ENCODE data around the gene NCMAP.

NCMAP gene, protein sequence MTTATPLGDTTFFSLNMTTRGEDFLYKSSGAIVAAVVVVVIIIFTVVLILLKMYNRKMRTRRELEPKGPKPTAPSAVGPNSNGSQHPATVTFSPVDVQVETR

DNA sequence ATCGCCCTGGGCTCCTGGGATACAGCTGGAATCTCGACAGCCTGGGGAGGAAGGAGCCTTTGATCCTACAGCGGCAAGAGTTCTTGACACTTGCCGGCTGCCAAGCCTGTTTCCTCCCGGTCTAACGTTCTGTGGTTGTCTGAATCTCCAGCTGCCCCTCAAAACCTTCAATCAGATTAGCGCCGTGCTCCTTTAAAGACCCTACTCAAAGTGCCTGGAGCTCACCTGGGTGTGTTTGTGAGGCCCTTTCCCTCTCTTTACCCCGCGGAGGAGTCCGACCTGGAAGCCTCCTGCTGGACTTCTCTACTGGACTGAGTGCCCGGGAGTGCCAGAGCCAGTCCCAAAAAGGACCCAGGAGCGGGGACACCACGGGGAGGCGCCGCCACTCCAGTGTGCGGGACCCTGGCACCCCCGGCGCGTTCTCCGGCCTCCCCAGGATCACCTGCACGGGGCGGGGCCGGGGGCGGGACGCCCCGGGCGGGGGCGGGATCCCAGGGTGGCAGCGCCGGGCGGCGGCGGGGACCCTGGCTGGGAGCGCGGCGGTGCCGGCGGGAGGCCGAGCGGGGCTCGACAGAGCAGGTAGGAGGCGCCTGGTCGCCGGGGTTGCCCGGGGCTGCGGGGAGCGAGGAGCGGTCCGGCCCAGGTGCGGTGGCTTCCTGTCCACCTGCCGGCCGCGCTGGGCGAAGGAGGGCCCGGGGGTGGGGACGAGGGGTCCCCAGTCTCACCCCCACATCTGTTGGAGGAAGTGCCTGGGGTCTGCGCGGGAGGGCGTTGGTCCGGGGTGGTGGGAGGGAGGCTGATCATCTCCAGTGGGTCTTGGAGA, at the start of gene NCMAP:
TSS of gene NCMAP (plus strand) at position 497 of the 823 bp plus-strand sequence. CDS start 39,344 bp downstream, outside the sequence.
- H3K27ac ChIP-seq, result no peak within 1 kb of the TSS
- TF ChIP-seq, protein P1, sequence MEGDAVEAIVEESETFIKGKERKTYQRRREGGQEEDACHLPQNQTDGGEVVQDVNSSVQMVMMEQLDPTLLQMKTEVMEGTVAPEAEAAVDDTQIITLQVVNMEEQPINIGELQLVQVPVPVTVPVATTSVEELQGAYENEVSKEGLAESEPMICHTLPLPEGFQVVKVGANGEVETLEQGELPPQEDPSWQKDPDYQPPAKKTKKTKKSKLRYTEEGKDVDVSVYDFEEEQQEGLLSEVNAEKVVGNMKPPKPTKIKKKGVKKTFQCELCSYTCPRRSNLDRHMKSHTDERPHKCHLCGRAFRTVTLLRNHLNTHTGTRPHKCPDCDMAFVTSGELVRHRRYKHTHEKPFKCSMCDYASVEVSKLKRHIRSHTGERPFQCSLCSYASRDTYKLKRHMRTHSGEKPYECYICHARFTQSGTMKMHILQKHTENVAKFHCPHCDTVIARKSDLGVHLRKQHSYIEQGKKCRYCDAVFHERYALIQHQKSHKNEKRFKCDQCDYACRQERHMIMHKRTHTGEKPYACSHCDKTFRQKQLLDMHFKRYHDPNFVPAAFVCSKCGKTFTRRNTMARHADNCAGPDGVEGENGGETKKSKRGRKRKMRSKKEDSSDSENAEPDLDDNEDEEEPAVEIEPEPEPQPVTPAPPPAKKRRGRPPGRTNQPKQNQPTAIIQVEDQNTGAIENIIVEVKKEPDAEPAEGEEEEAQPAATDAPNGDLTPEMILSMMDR (IDR thresholded peaks at IDR 0.05), result peak; percentile 31
- no peak for TF ChIP-seq ZFX (IDR thresholded peaks at IDR 0.05; ENCODE audit: borderline replicate concordance)

DNA sequence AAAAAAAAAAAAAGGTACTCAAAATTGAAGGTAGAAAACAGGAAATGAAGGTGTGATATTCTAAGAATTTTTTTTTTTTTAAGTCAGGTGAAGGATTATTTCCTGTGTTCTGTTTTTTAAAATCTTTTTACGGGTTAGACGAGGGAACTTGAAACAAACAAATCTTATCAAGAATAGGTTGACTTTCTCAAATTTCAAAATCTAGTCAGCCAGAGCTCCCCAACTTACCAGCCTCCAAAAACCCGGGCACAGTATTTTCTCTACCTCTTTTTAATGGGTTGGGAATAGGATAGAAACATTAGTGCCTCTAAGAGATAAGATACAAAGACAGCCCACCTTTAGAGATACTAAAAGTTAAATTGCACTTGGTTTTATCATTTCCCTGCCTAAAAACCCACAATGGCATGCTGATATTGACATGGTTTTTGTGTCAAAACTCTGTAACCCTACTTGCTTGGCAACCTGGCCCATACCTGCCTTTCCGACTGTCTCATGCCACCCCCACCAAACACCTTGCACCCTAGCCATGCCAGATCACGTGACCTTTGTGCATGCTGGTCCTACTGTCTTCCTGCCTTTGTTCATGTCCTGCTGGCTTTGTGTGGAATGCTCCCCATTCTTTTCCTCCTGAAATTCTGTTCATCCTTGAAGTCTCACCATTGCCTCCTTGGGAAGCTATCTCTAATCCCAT, 49.1 kb upstream of the NCMAP start:
- TF ChIP-seq ZFX (IDR thresholded peaks at IDR 0.05; ENCODE audit: borderline replicate concordance), result no peak
- TF ChIP-seq, protein P1 (IDR thresholded peaks at IDR 0.05), result no peak
- H3K27ac ChIP-seq, result no peak overlapping the region

DNA sequence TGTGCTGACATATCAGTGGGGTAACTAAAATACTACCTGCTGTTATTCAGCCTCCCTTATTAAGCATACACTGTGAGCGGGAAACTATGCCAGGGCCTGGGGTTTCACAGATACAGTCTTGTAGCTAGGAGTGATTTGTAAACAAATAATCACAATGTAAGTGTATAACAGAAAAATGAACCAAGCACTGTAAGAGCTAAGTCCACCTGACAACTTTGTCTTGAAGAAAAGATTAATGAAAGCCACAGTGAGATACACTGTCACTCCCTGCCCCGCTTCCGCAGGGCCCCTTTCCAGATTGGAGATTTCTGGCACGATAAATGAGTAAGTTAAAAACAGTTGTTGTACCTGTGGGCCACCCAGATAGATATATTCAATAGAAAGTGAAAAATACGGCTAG, 48.5 kb upstream of the NCMAP start:
- TF ChIP-seq, protein P1 (IDR thresholded peaks at IDR 0.05), result no peak
- no peak for TF ChIP-seq ZFX (IDR thresholded peaks at IDR 0.05; ENCODE audit: borderline replicate concordance)
- no peak overlapping the region for H3K27ac ChIP-seq

DNA sequence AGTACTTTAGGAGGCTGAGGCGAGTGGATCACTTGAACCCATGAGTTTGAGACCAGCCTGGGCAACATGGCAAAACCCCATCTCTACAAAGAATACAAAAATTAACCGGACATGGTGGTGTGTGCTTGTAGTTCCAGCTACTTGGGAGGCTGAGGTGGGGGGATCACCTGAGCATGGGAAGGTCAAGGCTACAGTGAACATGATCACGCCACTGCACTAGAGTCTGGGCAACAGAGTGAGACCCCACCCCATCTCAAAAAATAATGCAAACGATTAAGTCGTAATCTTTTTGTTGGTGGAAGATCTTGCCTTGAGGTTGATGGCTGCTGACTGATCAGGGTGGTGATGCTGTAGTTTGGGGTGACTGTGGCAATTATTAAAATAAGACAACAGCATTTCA, 47.0 kb upstream of the NCMAP start:
- TF ChIP-seq, protein P1 (IDR thresholded peaks at IDR 0.05), result no peak
- no peak for TF ChIP-seq ZFX (IDR thresholded peaks at IDR 0.05; ENCODE audit: borderline replicate concordance)
- H3K27ac ChIP-seq, result no peak overlapping the region

DNA sequence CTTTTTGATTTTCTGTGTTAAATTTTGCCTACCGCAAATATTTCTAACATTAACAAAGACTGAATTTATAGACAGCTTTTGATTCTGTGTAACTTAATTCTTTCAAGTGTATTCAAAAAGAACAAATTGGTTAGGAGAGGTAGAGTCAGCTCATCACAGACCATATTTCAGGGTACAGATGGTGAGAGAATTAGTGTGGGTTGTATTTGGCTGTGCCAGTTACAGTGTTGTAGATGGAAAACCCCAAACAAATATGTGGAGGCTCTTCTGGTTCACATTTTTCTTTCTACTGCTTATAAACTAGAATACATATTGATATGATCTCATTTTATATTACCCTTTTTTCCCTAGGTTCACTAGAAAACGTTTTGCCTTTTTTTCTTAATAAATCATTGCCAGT, 42.2 kb upstream of the NCMAP start:
- TF ChIP-seq, protein P1 (IDR thresholded peaks at IDR 0.05), result no peak
- TF ChIP-seq ZFX (IDR thresholded peaks at IDR 0.05; ENCODE audit: borderline replicate concordance), result no peak

DNA sequence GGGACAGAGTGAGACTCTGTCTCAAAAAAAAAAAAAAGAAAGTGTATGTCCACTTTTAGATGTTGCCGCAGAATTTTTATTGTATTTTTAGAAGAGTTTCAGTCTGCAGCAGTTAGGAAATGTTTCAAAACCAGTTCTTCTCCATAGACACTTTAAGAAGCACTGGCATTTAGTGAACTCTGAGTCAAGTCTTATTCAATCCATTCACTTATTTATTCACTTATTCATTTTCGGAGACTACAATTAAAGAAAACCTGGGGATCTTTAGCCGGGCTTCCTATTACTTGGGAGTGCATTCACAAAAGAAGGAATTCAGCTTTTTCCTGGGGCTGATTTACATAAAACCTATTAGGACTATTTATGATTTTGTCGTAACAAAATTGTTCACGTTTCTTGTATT, 40.9 kb upstream of the NCMAP start:
- TF ChIP-seq, protein P1 (IDR thresholded peaks at IDR 0.05), result no peak
- no peak for TF ChIP-seq ZFX (IDR thresholded peaks at IDR 0.05; ENCODE audit: borderline replicate concordance)

More for the DNA sequence above, 42.2 kb upstream of the NCMAP start:
- H3K27ac ChIP-seq, result no peak overlapping the region

DNA sequence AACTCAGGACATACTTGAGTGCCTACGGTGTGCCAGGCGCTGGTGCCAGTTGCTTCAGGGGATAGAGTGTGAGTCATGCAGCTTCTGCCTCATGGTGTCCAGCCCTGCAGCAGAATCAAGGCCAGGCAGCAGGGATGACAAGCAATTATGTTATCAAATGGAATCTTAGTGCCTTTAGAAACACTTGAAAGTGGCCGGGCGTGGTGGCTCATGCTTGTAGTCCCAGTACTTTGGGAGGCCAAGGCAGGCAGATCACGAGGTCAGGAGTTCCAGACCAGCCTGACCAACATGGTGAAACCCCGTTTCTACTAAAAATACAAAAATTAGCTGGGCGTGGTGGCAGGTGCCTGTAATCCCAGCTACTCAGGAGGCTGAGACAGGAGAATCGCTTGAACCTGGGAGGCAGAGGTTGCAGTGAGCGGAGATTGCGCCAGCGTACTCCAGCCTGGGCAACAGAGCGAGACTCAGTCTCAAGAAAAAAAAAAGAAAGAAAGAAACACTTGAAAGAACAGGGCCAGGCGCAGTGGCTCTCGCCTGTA, 40.1 kb upstream of the NCMAP start:
- H3K27ac ChIP-seq, result peak overlapping the region; percentile 48

More for the DNA sequence above, 40.9 kb upstream of the NCMAP start:
- H3K27ac ChIP-seq, result peak overlapping the region; percentile 48; the same call in 1 of the 2 replicates
